Left ventricle myocardium inferior (tissue), 1 donor: ENCODE results near the gene KNDC1. TPM values are rescaled to one million over a fixed set of nuclear protein-coding genes. Genes with fewer than 3 reads are reported as not detected.

ENCODE experiments used
- DNase-seq: peaks from one replicate; pipeline ENCODE4 v3.0.0-alpha.2; 2020
- H3K27ac ChIP-seq: fragments of 200-600 bp; replicated peaks from 2 replicates; pipeline ENCODE4 v1.8.0; 2021
- H3K27me3 ChIP-seq: fragments of 200-600 bp; 2 replicates; pipeline ENCODE4 v1.8.0; 2021; ENCODE audit warnings: low read depth
- H3K36me3 ChIP-seq: fragments of 200-600 bp; 2 replicates; pipeline ENCODE4 v1.8.0; 2021
- H3K4me1 ChIP-seq: fragments of 200-600 bp; 2 replicates; pipeline ENCODE4 v1.8.0; 2021
- H3K4me3 ChIP-seq: fragments of 200-600 bp; 2 replicates; pipeline ENCODE4 v1.8.0; 2021; ENCODE audit warnings: mild to moderate bottlenecking, moderate library complexity
- H3K9me3 ChIP-seq: fragments of 200-600 bp; replicated peaks from 2 replicates; pipeline ENCODE4 v1.8.0; 2021
- intact Hi-C: fragments of 100-400 bp; cut with micrococcal nuclease; formaldehyde crosslinking; loops from one replicate; pipeline ENCODE4 v1.11.0; 2022
- total RNA-seq: library from RNA; stranded (reverse); fragmentation: NEBNext Ultra II Directional; extraction: Animal tissue kit (Norgen Biotek cat#: 25700); gene quantifications from one replicate; pipeline ENCODE4 v1.2.1, GENCODE V29; 2021
- TF ChIP-seq, protein P1 (sequence below): fragments of 200-600 bp; IDR thresholded peaks from 2 replicates; pipeline ENCODE4 v1.8.0; 2021; ENCODE audit warnings: antibody characterized with exemption, mild to moderate bottlenecking, borderline replicate concordance
- donor health status: DM: no; HTN: yes; CAD: no; lungs with severe emphysema.

The KNDC1 gene
- total RNA-seq, 1 donor from 2014 or later, result 0.11 TPM

GRCh38 chr10:133141958-133142340 lies 18.1 kb upstream of the KNDC1 start:
- intact Hi-C loops, result no loop called here
- Histone ChIP-seq H3K9me3 (peaks cover 2% of the 10 kb centered on the region), H3K27me3 (peaks cover 74% of the 10 kb centered on the region), H3K36me3 (no peaks in the 10 kb centered on the region), H3K4me3 (no peak overlapping the region), H3K27ac (no peak overlapping the region), H3K4me1 (no peaks in the 10 kb centered on the region)
- peak; percentile 6 for DNase-seq
- TF ChIP-seq, protein P1, sequence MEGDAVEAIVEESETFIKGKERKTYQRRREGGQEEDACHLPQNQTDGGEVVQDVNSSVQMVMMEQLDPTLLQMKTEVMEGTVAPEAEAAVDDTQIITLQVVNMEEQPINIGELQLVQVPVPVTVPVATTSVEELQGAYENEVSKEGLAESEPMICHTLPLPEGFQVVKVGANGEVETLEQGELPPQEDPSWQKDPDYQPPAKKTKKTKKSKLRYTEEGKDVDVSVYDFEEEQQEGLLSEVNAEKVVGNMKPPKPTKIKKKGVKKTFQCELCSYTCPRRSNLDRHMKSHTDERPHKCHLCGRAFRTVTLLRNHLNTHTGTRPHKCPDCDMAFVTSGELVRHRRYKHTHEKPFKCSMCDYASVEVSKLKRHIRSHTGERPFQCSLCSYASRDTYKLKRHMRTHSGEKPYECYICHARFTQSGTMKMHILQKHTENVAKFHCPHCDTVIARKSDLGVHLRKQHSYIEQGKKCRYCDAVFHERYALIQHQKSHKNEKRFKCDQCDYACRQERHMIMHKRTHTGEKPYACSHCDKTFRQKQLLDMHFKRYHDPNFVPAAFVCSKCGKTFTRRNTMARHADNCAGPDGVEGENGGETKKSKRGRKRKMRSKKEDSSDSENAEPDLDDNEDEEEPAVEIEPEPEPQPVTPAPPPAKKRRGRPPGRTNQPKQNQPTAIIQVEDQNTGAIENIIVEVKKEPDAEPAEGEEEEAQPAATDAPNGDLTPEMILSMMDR, result no peak

GRCh38 chr10:133142523-133143199 lies 17.4 kb upstream of the KNDC1 start:
- no peak overlapping the region for H3K27ac ChIP-seq
- H3K4me1 ChIP-seq, result no peaks in the 10 kb centered on the region
- no peak for DNase-seq
- H3K27me3 ChIP-seq, result peaks cover 81% of the 10 kb centered on the region
- no peak overlapping the region for H3K4me3 ChIP-seq
- intact Hi-C loops, result no loop called here
- TF ChIP-seq, protein P1, result no peak
- H3K9me3 ChIP-seq, result peaks cover 9% of the 10 kb centered on the region
- H3K36me3 ChIP-seq, result no peaks in the 10 kb centered on the region

GRCh38 chr10:133143200-133143533 lies 16.9 kb upstream of the KNDC1 start:
- H3K27me3 ChIP-seq, result peaks cover 86% of the 10 kb centered on the region
- intact Hi-C loops, result no loop called here

DNA sequence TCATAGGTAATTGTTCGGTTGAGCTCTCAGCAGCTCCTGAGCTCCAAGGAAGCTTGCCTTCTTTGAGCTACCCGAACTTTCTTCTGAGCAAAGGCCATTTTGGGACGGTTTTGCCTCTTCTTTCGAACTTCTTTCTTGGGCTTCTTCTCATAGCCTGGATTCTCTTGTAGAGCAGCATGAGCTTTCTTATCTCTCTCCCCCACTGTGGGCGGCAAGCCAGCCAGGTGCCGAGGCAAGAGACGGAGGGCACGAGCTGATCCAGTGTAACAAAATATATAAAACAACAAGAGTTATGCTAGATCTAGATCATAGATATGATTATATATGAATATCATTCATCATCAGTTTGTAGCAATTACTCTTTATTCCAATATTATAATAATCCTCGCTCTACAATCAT lies 16.5 kb upstream of the KNDC1 start:
- Histone ChIP-seq H3K9me3 (peaks cover 18% of the 10 kb centered on the region), H3K27ac (no peak overlapping the region), H3K4me1 (no peaks in the 10 kb centered on the region), H3K27me3 (peaks cover 90% of the 10 kb centered on the region), H3K36me3 (no peaks in the 10 kb centered on the region), H3K4me3 (no peak overlapping the region)
- intact Hi-C loops, result no loop called here
- no peak for DNase-seq
- TF ChIP-seq, protein P1, result no peak

More at GRCh38 chr10:133143200-133143533, 16.9 kb upstream of the KNDC1 start:
- peak; percentile 8 for DNase-seq
- Histone ChIP-seq H3K27ac (no peak overlapping the region), H3K36me3 (no peaks in the 10 kb centered on the region), H3K4me1 (no peaks in the 10 kb centered on the region), H3K9me3 (peaks cover 14% of the 10 kb centered on the region), H3K4me3 (no peak overlapping the region)
- TF ChIP-seq, protein P1, result no peak

DNA sequence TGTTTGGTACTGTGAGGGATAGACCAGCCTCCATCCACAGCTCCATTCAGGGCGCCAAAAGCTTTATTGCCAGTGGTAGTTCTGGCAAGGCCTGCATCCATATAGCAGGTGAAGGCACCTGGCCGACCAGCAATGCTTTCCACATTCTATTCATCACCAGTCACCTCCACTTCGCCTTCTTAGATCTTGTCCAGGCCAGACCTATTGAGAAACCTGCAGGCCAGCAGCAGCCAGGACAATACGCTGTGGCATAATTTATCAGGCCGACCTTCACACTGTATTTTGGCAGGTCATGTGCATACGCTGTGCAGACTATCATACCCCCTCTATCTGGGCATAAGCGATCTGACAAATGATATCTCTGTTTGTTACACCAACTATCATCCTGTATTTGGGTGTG lies 15.2 kb upstream of the KNDC1 start:
- H3K9me3 ChIP-seq, result peaks cover 24% of the 10 kb centered on the region
- H3K27me3 ChIP-seq, result peaks cover 98% of the 10 kb centered on the region
- intact Hi-C loops, result no loop called here
- no peak overlapping the region for H3K4me3 ChIP-seq
- H3K4me1 ChIP-seq, result no peaks in the 10 kb centered on the region
- DNase-seq, result no peak
- no peaks in the 10 kb centered on the region for H3K36me3 ChIP-seq
- H3K27ac ChIP-seq, result no peak overlapping the region
- TF ChIP-seq, protein P1, result no peak

DNA sequence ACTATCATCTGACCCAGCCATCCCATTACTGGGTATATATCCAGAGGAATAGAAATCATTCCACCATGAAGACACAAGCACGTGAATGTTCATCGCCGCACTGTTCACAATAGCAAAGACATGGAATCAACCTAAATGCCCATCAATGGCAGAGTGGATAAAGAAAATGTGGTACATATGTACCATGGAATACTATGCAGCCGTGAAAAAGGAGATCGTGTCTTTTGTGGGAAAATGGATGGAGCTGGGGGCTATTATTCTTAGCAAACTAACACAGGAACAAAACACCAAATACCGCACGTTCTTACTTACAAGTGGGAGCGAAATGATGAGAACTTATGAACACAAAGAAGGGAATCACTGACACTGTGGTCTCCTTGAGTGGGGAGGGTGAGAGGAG lies 9.8 kb upstream of the KNDC1 start:
- no peak for DNase-seq
- Histone ChIP-seq H3K27ac (no peak overlapping the region), H3K4me1 (no peaks in the 10 kb centered on the region), H3K4me3 (no peak overlapping the region), H3K27me3 (peaks cover 80% of the 10 kb centered on the region), H3K9me3 (peaks cover 29% of the 10 kb centered on the region), H3K36me3 (no peaks in the 10 kb centered on the region)
- intact Hi-C loops, result no loop called here
- TF ChIP-seq, protein P1, result no peak
